ENCODE data around the gene GUCY1A2. TPM values are rescaled to one million over a fixed set of nuclear protein-coding genes. Genes with fewer than 3 reads are reported as not detected.

The GUCY1A2 gene
- total RNA-seq, 1 experiment from 2014 or later = 0.55 TPM

- H3K4me2 ChIP-seq (ENCODE audit: insufficient read depth, insufficient read length, low read length) = no peak overlapping the region
- H3K27me3 ChIP-seq (ENCODE audit: insufficient read depth, low read length) = no peaks in the 10 kb centered on the region
- no peaks in the 10 kb centered on the region for H4K20me1 ChIP-seq (ENCODE audit: control insufficient read depth, insufficient read depth, insufficient read length)
- H3K27me3 Mint-ChIP-seq (ENCODE audit: low read depth) = no peaks in the 10 kb centered on the region
- H3K4me1 Mint-ChIP-seq = no peaks in the 10 kb centered on the region; a peak in 1 of 4 replicates
- H2BK12ac ChIP-seq (ENCODE audit: insufficient read length, low read depth, low read length) = no peak overlapping the region
- H3K9me3 ChIP-seq (ENCODE audit: control insufficient read depth, low read depth, low read length) = no peaks in the 10 kb centered on the region
- no peak overlapping the region for H3K27ac ChIP-seq (ENCODE audit: insufficient read length, low read depth, low read length)
- no peaks in the 10 kb centered on the region for H3K36me3 Mint-ChIP-seq (ENCODE audit: insufficient read depth in 1 of 3, low read depth in 3 of 3)
- no peaks in the 10 kb centered on the region for H3K79me1 ChIP-seq (ENCODE audit: insufficient read depth, low read depth, low read length, poor library complexity, severe bottlenecking)
- H3K18ac ChIP-seq (ENCODE audit: insufficient read length, low read depth, low read length) = no peak overlapping the region
- no CpG with 5 or more reads among the region's 1 CpG for WGBS (ENCODE audit: extremely low coverage, insufficient read length, low lambda C conversion rate)
- no peak overlapping the region for H4K91ac ChIP-seq (ENCODE audit: insufficient read length, low read depth, low read length)
- H4K5ac ChIP-seq (ENCODE audit: insufficient read length, low read depth, low read length) = no peak overlapping the region
- no peak for TF ChIP-seq CTCF (conservative IDR thresholded peaks at IDR 0.05)
- no peak overlapping the region for H3K56ac ChIP-seq (ENCODE audit: insufficient read length, low read depth, low read length)
- H2BK15ac ChIP-seq (ENCODE audit: low read depth, low read length) = no peak overlapping the region
- no peak overlapping the region for H3K4ac ChIP-seq (ENCODE audit: low read depth, low read length)
- no peak overlapping the region for H3K4me3 Mint-ChIP-seq
- H3K23me2 ChIP-seq (ENCODE audit: insufficient read length, low read depth, low read length, poor library complexity, severe bottlenecking) = no peaks in the 10 kb centered on the region
- no peak overlapping the region for H3T11ph ChIP-seq (ENCODE audit: low read length)
- H3K23ac ChIP-seq (ENCODE audit: insufficient read length, low read depth, low read length) = no peak overlapping the region
- no peak overlapping the region for H2BK20ac ChIP-seq (ENCODE audit: low read depth, low read length, poor library complexity, severe bottlenecking)
- no peak overlapping the region for H3K27ac Mint-ChIP-seq
- H3K9ac ChIP-seq (ENCODE audit: extremely low read depth, insufficient read length, low read length) = no peak overlapping the region
- no peak overlapping the region for H2BK5ac ChIP-seq (ENCODE audit: insufficient read length, low read length)
- H2AFZ ChIP-seq (ENCODE audit: low read length) = no peak overlapping the region
- no peak overlapping the region for H2BK120ac ChIP-seq (ENCODE audit: low read depth, low read length, poor library complexity, severe bottlenecking)
- H3K79me2 ChIP-seq (ENCODE audit: insufficient read depth, low read length) = no peaks in the 10 kb centered on the region
- no peaks in the 10 kb centered on the region for H3K9me3 Mint-ChIP-seq
- H3K14ac ChIP-seq (ENCODE audit: insufficient read depth, low read length) = no peak overlapping the region
- H3K4me1 ChIP-seq (ENCODE audit: insufficient read depth, low read length) = no peaks in the 10 kb centered on the region
- no peak overlapping the region for H2AK5ac ChIP-seq (ENCODE audit: insufficient read length, low read length)
- H4K8ac ChIP-seq (replicated peaks; ENCODE audit: insufficient read length, low read depth, low read length) = no peak overlapping the region
- no peak for DNase-seq
Measured at GRCh38 chr11:106745941-106746340, 272.3 kb downstream of the GUCY1A2 start.

All from H9 (cell line).